Sigmoid colon (tissue), 3 donors: ENCODE data around the gene ZNF277.

ENCODE experiments used
- POLR2A ChIP-seq, 2 donors: fragments of 450-650 bp; IDR thresholded peaks; one replicate each; pipeline ENCODE4 v1.6.1; 2016; ENCODE audit warnings: antibody characterized with exemption in 2 of 2, mild to moderate bottlenecking in 2 of 2, moderate library complexity in 2 of 2
- TF ChIP-seq, protein P1 (sequence below), 4 experiments: fragments of 450-650 bp in 3 of 4; fragments of 200-600 bp in 1 of 4; IDR thresholded peaks; one replicate each; pipeline ENCODE4 v1.5.1; 2016 to 2019; ENCODE audit warnings: antibody characterized with exemption in 4 of 4, mild to moderate bottlenecking in 3 of 4, moderate library complexity in 2 of 4

GRCh38 chr7:112233048-112233697 lies 26.7 kb downstream of the ZNF277 start:
- no peak for TF ChIP-seq POLR2A (IDR thresholded peaks at IDR 0.05)
- TF ChIP-seq, protein P1, sequence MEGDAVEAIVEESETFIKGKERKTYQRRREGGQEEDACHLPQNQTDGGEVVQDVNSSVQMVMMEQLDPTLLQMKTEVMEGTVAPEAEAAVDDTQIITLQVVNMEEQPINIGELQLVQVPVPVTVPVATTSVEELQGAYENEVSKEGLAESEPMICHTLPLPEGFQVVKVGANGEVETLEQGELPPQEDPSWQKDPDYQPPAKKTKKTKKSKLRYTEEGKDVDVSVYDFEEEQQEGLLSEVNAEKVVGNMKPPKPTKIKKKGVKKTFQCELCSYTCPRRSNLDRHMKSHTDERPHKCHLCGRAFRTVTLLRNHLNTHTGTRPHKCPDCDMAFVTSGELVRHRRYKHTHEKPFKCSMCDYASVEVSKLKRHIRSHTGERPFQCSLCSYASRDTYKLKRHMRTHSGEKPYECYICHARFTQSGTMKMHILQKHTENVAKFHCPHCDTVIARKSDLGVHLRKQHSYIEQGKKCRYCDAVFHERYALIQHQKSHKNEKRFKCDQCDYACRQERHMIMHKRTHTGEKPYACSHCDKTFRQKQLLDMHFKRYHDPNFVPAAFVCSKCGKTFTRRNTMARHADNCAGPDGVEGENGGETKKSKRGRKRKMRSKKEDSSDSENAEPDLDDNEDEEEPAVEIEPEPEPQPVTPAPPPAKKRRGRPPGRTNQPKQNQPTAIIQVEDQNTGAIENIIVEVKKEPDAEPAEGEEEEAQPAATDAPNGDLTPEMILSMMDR (IDR thresholded peaks at IDR 0.05): no peak
